ENCODE measurements around the gene NCF4.

DNA sequence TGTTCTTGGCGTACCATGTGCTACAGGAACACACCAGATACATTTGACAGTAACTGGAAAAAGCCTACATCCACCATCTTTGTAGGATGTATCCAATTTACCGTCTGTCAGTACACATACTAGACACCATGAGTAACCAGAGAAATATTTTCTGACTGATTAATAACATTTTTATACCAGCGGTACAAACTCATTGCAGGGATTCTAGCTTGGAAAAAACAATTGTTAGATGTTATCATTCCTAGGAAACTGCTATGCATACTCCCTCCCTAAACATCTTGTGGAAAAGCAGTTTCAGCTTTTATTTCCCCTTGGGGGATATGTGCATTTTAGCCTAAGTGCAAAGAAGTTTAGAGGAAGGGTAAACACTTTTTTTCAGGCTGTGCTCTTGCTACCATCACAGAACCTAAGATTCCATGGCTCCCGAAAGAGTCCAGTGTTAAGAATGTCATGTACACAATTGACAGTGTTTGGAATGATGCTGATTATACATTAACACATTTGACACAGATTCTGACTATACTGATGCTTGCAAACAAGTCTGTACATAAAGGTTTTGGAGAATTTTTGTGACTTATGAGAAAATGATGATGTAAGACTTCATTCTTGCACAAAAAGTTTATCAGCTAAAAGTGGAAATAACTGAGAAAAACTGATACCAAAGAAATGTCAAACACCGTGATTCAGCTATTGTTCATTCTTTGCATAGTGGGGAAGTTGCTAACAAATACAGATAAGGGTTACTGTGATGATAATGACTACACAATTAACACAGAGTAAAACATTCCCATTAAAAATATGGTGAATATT is 23.7 kb downstream of the NCF4 start:
- TF ChIP-seq, protein P1, sequence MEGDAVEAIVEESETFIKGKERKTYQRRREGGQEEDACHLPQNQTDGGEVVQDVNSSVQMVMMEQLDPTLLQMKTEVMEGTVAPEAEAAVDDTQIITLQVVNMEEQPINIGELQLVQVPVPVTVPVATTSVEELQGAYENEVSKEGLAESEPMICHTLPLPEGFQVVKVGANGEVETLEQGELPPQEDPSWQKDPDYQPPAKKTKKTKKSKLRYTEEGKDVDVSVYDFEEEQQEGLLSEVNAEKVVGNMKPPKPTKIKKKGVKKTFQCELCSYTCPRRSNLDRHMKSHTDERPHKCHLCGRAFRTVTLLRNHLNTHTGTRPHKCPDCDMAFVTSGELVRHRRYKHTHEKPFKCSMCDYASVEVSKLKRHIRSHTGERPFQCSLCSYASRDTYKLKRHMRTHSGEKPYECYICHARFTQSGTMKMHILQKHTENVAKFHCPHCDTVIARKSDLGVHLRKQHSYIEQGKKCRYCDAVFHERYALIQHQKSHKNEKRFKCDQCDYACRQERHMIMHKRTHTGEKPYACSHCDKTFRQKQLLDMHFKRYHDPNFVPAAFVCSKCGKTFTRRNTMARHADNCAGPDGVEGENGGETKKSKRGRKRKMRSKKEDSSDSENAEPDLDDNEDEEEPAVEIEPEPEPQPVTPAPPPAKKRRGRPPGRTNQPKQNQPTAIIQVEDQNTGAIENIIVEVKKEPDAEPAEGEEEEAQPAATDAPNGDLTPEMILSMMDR (IDR thresholded peaks at IDR 0.05; ENCODE audit: low read length) = no peak
- TF ChIP-seq EZH2 (optimal IDR thresholded peaks at IDR 0.05; ENCODE audit: low read depth, low read length) = no peak
- TF ChIP-seq EZH2phosphoT487 (IDR thresholded peaks at IDR 0.05; ENCODE audit: low read length) = no peak

All from MM.1S (cell line).